Progenitor cell of endocrine pancreas (in vitro differentiated cells): ENCODE measurements around the gene HS3ST2. TPM values are rescaled to one million over a fixed set of nuclear protein-coding genes. Genes with fewer than 3 reads are reported as not detected.
A peak's percentile ranks its signal among the peaks of the same experiment; 100 is the strongest.
"Not testable (repeated sequence)": the region's sequence is repeated elsewhere in the genome, so short reads cannot be mapped to it uniquely, and the experiment has no call there.

ENCODE experiments used
- DNase-seq: peaks from one replicate; pipeline ENCODE4 v3.0.0; 2021; ENCODE audit warnings: low spot score; ENCODE audit not compliant: unreplicated experiment
- H3K27ac Mint-ChIP-seq: 2 replicates; pipeline ENCODE4 v1.8.0; 2021; ENCODE audit warnings: mild to moderate bottlenecking, moderate library complexity, mixed read lengths
- H3K27me3 Mint-ChIP-seq: 2 replicates; pipeline ENCODE4 v1.8.0; 2021; ENCODE audit warnings: mixed read lengths
- H3K36me3 Mint-ChIP-seq: 2 replicates; pipeline ENCODE4 v1.8.0; 2022; ENCODE audit warnings: mixed read lengths; ENCODE audit not compliant: insufficient read depth
- H3K4me1 Mint-ChIP-seq: 2 replicates; pipeline ENCODE4 v1.8.0; 2021; ENCODE audit warnings: low read depth, mixed read lengths
- H3K4me3 Mint-ChIP-seq: 2 replicates; pipeline ENCODE4 v1.8.0; 2021; ENCODE audit warnings: low read depth, mild to moderate bottlenecking, moderate library complexity, mixed read lengths
- H3K9me3 Mint-ChIP-seq: 2 replicates; pipeline ENCODE4 v1.8.0; 2021; ENCODE audit warnings: low read depth, mixed read lengths
- total RNA-seq: library from RNA; stranded (reverse); gene quantifications from 2 replicates; pipeline ENCODE4 v1.2.1, GENCODE V29; 2021
- TF ChIP-seq, protein P1 (sequence below): fragments of 200-600 bp; sonication (generic); IDR thresholded peaks from one replicate; pipeline ENCODE4 v1.5.0; 2021; ENCODE audit warnings: antibody characterized with exemption, mild to moderate bottlenecking; ENCODE audit not compliant: unreplicated experiment

Gene HS3ST2
- total RNA-seq, 1 donor from 2014 or later, result not detected

DNA sequence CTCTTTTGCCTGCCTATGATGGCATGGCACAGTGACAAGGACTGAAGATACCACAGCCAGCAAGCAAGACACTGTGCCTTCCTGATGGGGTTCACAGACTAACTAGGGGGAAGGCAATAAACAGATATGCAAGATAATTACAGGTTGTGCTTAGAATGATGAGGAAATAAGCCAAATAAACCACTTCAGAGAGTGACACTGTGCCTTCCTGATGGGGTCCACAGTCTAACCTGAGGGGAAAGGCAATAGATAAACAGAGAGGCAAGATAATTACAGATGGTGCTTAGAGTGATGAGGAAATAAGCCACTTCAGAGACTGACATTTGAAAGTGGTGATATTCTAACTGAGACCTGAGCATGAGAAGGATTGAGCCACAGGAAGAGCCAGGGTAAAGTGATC is 84.2 kb downstream of the HS3ST2 start:
- H3K27me3 Mint-ChIP-seq, result peaks cover 26% of the 10 kb centered on the region

GRCh38 chr16:22898874-22899348 is 84.9 kb downstream of the HS3ST2 start:
- Mint-ChIP-seq H3K4me3 (no peak overlapping the region), H3K4me1 (no peaks in the 10 kb centered on the region), H3K9me3 (no peaks in the 10 kb centered on the region), H3K27ac (no peak overlapping the region), H3K27me3 (peaks cover 26% of the 10 kb centered on the region), H3K36me3 (no peaks in the 10 kb centered on the region)
- peak; percentile 75 for DNase-seq
- TF ChIP-seq, protein P1, sequence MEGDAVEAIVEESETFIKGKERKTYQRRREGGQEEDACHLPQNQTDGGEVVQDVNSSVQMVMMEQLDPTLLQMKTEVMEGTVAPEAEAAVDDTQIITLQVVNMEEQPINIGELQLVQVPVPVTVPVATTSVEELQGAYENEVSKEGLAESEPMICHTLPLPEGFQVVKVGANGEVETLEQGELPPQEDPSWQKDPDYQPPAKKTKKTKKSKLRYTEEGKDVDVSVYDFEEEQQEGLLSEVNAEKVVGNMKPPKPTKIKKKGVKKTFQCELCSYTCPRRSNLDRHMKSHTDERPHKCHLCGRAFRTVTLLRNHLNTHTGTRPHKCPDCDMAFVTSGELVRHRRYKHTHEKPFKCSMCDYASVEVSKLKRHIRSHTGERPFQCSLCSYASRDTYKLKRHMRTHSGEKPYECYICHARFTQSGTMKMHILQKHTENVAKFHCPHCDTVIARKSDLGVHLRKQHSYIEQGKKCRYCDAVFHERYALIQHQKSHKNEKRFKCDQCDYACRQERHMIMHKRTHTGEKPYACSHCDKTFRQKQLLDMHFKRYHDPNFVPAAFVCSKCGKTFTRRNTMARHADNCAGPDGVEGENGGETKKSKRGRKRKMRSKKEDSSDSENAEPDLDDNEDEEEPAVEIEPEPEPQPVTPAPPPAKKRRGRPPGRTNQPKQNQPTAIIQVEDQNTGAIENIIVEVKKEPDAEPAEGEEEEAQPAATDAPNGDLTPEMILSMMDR, result peak; percentile 94

More for the DNA sequence above, 84.2 kb downstream of the HS3ST2 start:
- Mint-ChIP-seq H3K27ac (no peak overlapping the region), H3K4me3 (no peak overlapping the region), H3K9me3 (no peaks in the 10 kb centered on the region), H3K4me1 (no peaks in the 10 kb centered on the region), H3K36me3 (no peaks in the 10 kb centered on the region)
- TF ChIP-seq, protein P1, result no peak
- DNase-seq, result no peak

- DNase-seq, H3K27ac Mint-ChIP-seq, H3K9me3 Mint-ChIP-seq, H3K36me3 Mint-ChIP-seq, H3K4me1 Mint-ChIP-seq, H3K4me3 Mint-ChIP-seq: not testable (repeated sequence)
- peaks cover 25% of the 10 kb centered on the region for H3K27me3 Mint-ChIP-seq
Observed at GRCh38 chr16:22899567-22899966, 85.6 kb downstream of the HS3ST2 start.

GRCh38 chr16:22900863-22901262 is 86.9 kb downstream of the HS3ST2 start:
- peaks cover 25% of the 10 kb centered on the region for H3K27me3 Mint-ChIP-seq
- H3K27ac Mint-ChIP-seq, result no peak overlapping the region
- no peaks in the 10 kb centered on the region for H3K36me3 Mint-ChIP-seq
- TF ChIP-seq, protein P1, result no peak
- H3K9me3 Mint-ChIP-seq, result no peaks in the 10 kb centered on the region
- DNase-seq, result no peak
- H3K4me1 Mint-ChIP-seq, result no peaks in the 10 kb centered on the region
- H3K4me3 Mint-ChIP-seq, result no peak overlapping the region

- TF ChIP-seq, protein P1, result no peak
- no peak for DNase-seq
- Mint-ChIP-seq H3K9me3 (no peaks in the 10 kb centered on the region), H3K4me3 (no peak overlapping the region), H3K36me3 (no peaks in the 10 kb centered on the region), H3K4me1 (no peaks in the 10 kb centered on the region), H3K27ac (no peak overlapping the region), H3K27me3 (peaks cover 20% of the 10 kb centered on the region)
Observed at GRCh38 chr16:22901563-22901962, 87.6 kb downstream of the HS3ST2 start.

DNA sequence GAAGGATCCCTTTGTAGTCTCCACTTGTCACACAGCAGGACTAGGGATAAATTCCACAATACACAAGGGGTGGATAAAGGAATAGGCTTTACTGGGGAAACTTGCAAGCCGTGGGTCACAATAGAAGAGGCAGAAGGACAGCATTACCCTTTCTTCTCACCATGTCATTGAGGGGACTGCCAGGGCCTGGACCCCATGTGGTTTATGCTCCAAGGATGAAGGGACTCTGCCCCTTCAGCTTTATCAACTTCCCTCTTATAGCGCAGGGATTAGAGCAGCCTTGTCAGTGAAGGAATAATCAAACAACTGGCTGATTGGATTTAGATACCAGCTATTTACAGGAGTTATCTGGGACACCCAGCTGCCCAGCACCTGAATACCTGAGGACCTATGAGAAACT is 89.8 kb downstream of the HS3ST2 start:
- Mint-ChIP-seq H3K36me3 (no peaks in the 10 kb centered on the region), H3K27me3 (peaks cover 23% of the 10 kb centered on the region), H3K4me3 (no peak overlapping the region), H3K27ac (no peak overlapping the region), H3K9me3 (no peaks in the 10 kb centered on the region), H3K4me1 (no peaks in the 10 kb centered on the region)
- no peak for DNase-seq
- TF ChIP-seq, protein P1, result no peak
